HG03108 (cell line): Measurements from ENCODE around the gene USP13.

Source experiments
- ATAC-seq: cut with Tn5 transposase; IDR thresholded peaks from one replicate; pipeline ENCODE4 v1.9.1; 2021; ENCODE audit warnings: moderate library complexity; ENCODE audit not compliant: unreplicated experiment

The USP13 gene

DNA sequence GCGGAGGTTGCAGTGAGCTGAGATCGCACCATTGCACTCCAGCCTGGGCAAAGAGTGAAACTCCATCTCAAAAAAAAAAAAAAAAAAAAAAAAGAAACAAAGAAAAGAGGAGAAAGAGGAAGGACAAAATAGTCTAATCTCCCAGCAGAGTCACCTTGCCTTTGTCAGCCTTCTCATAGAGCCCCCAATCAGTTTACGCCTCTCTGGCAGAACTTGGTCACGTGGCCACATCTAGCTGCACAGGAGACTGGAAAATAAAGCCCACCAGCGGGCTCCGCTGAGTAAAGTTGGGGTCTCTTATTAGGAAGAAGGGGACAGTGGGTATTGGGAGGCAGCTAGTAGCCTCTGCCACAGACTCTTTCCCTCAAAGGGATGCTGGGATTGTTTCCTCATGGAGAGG lies 41.9 kb downstream of the USP13 start:
- no peak for ATAC-seq

DNA sequence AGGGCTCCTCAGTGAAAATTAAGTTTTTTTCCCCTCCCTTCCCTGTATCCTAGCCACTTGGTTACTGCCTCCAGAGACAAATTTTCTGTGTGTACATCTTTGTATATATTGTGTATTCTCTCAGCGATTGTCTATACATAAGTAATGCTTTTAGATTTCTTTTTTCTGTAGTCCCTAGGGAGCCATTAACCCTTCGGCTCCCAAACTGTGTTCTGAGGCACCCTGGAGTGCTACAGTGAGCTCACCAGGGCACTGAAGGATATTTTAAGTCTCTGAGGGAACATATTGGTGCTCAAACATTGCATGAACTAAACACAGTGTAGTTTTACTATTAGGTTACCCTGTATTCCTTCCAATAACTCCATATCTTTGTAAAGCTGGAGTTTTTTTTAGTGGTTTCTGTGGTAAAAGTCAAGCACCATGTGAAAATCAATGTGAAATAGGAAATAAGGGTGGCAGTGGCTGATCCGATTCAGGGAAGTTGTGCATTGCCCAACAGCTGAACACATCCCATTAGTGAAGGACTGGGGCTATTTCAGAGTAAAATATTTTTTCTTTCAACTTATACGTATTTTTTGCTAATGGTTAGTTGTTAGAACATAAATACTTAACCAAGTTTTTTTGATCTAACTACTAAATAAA lies 43.0 kb downstream of the USP13 start:
- ATAC-seq = no peak

- no peak for ATAC-seq
Measured at GRCh38 chr3:179697736-179698332, 45.0 kb downstream of the USP13 start.

GRCh38 chr3:179700716-179701115 lies 47.9 kb downstream of the USP13 start:
- no peak for ATAC-seq

DNA sequence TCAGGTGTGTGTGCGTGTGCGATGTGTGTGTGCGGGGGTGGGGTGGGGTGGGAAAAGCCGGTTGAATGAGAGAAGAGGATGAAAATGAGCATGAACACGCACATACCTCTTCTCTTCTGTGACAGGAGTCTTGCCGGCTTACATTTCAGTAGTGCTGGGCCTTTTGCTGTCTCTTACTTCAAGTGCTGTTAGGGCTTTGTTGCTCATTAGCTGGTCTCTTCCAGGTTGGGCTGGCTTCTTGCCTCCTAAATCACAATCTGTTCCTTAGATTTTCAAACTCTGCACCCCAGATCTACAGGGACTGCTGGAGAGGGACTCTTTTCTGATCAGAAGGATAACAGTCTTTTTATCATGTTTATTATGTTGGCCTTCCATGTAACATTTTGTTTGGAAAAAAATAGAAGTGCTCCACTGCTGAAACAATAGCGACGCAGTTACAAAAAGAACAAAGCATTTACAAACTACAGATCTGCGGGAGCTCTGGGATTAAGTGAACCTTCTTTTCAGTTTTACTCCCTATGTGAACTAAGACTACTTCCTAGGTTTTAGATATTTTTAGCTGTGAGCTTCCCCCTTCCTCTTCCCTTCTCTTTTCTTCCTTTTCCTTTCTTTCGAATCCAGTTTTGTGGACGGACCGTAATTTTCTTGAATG lies 48.5 kb downstream of the USP13 start:
- ATAC-seq = no peak

DNA sequence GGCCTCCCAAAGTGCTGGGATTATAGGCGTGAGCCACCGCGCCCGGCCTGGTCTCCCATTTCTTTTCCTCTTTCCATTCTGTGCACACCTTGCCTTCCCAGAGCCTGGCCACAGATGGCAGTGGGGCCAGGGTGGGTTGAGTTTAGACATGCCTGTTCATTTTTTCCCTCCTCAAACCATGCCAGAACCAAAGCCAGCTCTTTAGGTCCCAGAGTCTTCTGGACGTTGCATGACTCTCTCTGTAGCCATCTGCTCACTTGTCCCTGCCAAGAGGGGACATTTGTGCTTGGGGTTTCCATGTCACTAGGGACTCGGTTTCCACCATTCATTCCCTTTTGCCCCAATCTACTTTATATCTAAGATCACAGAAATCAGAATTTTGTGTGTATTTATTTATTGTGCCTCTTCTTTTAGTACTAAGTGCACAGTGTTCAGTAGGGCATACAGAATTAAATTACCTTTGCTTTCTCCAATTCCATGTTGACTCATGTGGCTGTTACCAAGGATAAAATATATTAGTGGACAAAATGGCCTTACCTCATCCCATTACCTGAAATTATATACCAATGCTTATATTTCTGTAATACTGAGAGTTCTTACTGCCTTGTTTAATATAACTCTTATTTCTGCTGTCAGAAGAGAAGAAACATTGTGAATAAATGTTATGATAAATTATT lies 49.6 kb downstream of the USP13 start:
- ATAC-seq = no peak

- ATAC-seq = no peak
Measured at GRCh38 chr3:179703816-179704215, 51.0 kb downstream of the USP13 start.

DNA sequence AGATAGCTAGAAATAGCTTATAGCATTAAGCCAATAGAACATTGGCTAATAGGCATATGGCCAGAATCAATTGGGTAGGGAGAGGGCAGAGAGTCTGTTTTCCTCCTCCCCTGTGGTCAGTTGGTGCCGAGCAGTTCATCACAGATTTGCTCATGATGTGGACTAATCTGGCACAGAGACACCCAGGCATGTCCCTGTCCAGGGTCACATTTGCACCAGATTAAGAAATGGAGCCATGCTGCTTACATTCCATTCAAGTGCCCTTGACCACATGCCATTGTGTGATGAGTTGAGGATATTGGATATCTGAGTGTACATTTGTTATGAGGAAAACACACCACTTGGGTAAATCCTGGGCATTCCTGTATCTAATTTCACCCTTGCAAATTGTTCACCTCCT lies 53.4 kb downstream of the USP13 start:
- ATAC-seq = no peak

DNA sequence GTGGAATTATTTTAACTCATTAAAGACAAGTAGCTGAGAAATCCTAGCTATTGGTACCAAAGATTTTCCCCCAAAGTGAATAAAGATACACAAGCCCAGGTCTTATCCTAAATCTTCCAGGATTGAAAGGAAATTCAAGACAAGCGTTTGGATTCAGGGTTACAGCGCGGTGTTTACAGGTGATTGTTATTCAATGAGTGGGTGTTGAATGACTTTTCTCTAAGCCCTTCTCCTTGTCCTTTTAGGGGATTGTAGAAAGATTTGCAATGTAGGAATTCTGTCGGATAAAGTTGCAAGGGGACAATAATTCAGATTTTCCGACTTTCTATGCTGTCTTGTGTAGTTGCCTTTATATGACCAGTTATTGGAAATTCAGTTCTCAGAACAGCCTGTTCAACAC lies 57.2 kb downstream of the USP13 start:
- ATAC-seq = no peak

GRCh38 chr3:179713643-179714090 lies 60.8 kb downstream of the USP13 start:
- no peak for ATAC-seq

GRCh38 chr3:179715582-179715981 lies 62.7 kb downstream of the USP13 start:
- no peak for ATAC-seq

GRCh38 chr3:179716226-179716625 lies 63.4 kb downstream of the USP13 start:
- ATAC-seq = no peak

GRCh38 chr3:179716811-179717210 lies 64.0 kb downstream of the USP13 start:
- ATAC-seq = no peak

- ATAC-seq = no peak
Measured at GRCh38 chr3:179717219-179717618, 64.4 kb downstream of the USP13 start.

DNA sequence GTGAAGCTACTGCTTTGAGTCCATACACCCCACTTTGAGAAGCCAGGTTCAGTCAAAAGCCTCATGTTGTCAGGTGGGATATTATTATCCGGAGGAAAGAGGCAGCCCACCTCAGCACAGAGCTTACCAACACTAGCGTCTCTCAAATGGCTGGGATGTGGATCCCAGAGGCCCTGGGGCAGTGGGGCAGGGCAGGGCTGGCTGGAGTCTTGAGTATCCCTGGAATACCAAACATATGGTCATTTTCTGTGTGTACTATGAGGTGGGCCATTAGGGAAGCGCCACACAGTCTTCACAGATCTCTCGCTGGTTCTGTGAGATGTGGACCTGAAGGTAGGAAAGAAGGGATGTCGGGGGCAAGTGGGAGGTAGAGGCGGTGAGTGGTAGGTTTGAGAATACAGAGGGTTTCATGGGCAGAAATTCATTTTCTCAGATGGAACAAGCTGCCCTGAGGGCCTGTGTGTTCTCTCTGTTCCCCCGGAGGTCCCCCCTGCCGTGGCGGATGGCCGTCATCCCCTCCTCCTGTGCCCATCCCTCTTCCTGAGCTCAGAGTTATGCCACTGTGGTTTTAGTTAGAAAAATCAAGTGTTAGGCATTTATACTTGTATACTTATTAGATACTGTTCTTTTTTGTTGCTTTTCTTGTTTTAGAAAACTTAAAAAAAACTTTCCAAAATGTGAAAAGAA lies 66.4 kb downstream of the USP13 start:
- no peak for ATAC-seq

DNA sequence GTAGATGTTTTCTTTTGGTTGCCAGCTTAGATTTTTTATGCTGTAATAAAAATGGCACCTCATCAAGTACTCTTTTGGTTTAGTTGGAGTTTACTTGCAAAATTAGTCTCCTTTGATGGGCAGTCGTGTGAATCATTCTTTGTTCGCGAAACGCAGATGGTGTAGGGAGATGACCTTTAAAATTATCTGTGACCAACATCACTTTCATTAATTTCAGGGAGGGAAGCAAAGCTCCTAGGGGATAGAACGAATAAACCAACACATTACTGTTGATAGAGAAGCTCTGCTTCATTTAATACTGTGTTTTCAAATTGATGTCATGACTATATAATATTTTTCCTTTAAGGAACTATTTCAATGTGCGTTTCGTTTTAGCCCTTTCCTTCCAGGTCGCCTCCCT lies 67.4 kb downstream of the USP13 start:
- no peak for ATAC-seq

DNA sequence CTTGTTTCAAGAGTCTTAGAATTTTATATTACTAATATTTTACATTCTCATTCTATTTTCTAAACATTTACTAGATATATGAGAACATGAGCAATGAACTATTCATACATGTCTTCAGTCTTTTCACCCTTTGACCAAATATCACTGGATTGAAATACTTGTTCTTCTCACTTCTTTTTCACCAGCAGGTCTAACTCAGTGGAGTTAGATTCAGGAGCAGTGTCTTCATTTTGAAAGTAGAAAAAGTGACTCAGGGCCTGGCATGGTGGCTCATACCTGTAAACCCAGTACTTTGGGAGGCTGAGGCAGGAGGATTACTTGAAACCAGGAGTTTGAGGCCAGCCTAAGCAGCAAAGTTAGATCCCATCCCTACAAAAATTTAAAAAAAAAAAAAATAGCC lies 70.8 kb downstream of the USP13 start:
- no peak for ATAC-seq

DNA sequence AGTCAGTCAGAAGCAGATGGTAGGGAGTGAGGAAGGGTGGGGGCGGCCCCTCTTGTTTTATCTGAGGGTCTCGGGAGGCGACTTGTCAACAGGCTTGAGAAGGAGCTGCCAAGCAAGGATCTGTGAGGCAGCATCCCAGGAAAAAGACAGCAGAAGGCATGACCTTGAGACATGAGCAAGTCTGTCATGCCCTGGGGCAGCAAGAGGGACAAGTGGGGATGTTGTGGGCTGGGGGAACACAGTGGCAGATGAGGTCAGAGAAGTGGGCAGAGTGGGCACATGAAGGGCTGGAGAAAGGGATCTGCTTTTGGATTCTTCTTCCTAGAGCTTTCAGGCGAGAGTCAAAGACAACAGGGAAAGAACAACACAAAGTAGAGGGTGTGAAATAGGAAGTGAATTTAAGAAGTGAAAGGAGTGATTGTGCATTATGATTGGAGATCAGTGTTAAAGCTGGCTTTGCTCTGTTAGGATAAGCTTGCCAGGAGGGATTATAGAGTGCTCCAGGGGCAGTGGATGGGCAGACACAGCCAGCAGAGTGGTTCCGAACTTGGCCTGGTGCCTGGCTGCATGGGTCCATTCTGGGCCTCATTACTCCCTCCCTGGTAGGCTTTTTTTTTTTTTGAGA lies 73.3 kb downstream of the USP13 start:
- no peak for ATAC-seq

DNA sequence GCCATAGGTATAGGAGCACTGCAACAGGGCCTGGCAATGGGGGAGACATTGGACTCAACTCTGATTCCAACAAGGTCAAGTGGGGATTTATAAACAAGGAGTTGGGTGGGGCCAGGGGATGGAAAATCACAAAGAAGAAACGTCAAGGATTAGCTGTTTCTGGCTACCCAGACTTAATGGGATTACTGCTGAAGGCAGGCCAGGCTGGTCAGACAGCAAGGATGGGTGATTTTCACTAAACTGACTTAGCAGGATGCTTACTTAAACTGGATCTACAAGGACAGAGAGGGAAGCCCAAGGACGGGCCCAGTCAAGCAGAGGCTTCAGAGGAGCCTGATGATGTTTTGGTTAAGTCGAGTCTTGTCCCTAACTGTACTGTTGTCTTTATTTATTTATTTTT lies 76.2 kb downstream of the USP13 start:
- no peak for ATAC-seq

- no peak for ATAC-seq
Measured at GRCh38 chr3:179729981-179730380, 77.1 kb downstream of the USP13 start.

GRCh38 chr3:179730506-179730905 lies 77.7 kb downstream of the USP13 start:
- no peak for ATAC-seq
